GM21737 (cell line): ENCODE results near the gene PLXNA1.

Experiments used
- ATAC-seq: cut with Tn5 transposase; IDR thresholded peaks from one replicate; pipeline ENCODE4 v1.9.1; 2021; ENCODE audit warnings: mild to moderate bottlenecking, moderate library complexity; ENCODE audit not compliant: unreplicated experiment

PLXNA1 gene

DNA sequence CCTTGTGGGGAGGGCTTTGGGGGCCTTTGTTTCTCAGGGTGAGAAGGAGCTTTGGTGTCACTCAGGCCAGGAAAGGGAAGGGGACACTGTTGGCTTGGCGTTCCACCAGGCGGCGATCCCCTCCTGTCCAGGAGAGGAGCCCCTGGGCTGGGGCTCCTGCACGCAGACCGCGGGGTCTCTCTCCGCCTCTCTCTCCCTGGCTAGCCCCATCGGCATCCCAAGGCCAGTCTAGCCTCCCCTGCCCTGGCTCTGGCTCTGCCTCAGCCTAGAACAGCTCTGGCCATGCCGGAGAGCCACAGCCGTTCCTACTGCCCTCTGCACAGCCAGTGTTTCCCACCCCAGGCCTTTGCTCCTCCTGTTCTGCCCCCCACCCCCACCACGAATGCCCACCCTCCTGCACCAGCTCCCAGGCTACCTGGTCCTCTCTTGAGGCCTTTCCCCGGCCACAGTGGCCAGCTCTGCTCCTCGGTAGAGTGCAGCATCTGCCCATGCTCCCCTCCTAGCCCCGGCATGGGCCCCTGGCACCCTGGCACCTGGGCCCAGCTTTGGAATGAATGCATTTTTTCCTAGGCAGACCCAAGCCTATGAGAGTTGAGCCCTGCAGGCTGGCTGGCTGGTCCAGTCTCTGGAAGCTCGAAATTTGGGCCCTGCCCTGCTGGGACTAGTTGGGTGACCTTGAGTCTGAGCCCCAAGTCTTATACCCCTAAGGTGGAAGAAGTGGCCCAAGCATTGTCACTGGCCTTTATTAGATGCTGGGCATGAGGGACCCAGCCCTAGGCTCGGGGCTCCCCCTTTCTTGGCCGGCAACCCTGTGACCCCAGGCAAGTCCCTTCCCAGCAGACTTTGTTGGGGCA, 2.4 kb downstream of the PLXNA1 start:
- ATAC-seq: no peak

DNA sequence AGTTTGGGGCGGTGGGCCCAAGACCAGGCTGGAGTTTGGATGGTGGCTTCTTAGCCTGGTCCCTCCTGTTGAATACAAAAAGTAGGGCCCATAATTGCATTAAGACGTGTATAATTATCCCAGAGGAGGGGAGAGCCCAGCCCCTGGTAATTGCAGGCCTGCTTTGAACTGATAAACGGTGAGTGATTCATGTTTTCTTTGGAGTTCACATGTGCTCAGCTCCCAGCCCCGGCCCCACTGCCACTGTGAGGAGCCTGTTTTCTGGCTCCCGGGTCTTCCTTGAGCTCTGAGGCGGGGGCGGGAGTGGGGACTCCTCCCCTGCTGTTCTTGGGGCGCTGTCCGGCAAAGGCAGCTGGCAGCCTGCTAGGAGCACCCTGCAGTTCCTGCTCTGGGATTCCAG, 3.1 kb downstream of the PLXNA1 start:
- no peak for ATAC-seq

DNA sequence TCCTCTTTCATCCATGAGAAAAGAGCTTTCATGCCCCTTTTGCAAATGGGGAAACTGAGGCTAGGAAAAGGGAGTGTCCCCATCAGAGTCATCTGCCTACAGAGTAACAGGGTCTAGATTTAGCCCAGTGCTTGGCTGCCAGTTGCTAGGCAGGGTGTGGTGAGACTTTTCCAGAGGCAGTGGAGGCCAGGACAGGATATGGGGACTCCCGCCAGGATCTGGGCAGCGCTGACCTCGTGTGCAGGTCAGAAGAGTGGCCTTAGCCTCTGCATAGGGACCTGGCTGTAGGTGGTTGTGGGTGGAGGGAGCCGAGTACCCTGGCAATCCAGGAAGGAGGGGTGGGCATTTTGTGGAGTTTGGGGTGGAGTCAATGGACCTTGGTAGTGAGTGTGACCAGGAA, 4.2 kb downstream of the PLXNA1 start:
- no peak for ATAC-seq

DNA sequence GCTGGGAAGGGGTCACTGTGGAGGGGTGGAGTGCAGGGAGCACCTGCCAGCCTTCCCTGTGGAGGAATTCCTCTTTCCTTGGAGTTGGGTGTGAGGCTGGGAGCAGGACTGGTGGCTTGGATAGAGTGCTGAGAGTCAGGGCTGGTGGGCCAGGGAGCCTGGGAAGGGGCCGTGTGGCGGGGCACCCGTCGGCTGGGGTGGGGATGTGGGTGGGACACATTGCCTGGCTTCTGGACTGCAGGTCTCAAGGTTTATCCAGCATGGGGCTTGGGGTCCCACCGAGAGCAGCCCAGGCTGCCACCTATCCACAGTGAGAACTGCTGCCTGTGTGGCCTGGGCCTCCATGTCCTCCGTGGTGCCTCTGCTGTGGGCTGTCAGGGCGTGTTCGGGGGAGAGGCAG, 4.7 kb downstream of the PLXNA1 start:
- ATAC-seq: no peak

DNA sequence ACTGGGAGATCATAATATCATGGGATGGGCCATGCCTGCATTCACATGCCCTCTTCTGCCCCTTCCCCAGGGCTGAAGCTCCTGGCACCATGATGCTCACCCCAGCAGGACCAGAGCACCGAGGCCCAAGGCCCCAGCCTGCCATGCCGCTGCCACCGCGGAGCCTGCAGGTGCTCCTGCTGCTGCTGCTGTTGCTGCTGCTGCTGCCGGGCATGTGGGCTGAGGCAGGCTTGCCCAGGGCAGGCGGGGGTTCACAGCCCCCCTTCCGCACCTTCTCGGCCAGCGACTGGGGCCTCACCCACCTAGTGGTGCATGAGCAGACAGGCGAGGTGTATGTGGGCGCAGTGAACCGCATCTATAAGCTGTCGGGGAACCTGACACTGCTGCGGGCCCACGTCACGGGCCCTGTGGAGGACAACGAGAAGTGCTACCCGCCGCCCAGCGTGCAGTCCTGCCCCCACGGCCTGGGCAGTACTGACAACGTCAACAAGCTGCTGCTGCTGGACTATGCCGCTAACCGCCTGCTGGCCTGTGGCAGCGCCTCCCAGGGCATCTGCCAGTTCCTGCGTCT, 5.6 kb downstream of the PLXNA1 start:
- no peak for ATAC-seq

DNA sequence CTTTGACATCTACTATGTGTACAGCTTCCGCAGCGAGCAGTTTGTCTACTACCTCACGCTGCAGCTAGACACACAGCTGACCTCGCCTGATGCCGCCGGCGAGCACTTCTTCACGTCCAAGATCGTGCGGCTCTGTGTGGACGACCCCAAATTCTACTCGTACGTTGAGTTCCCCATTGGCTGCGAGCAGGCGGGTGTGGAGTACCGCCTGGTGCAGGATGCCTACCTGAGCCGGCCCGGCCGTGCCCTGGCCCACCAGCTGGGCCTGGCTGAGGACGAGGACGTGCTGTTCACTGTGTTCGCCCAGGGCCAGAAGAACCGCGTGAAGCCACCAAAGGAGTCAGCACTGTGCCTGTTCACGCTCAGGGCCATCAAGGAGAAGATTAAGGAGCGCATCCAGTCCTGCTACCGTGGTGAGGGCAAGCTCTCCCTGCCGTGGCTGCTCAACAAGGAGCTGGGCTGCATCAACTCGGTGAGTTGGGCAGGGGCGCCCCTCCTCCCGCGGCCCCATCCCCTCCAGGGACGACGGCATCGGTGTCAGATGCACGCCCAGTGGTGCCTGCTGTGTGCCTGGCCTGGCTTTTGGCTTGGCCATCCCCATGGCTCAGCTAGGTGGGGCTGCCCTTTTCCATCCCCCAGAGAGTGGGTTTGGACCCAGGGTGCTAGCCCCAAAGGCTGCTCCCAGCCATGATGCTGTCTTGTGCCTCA, 6.6 kb downstream of the PLXNA1 start:
- no peak for ATAC-seq

DNA sequence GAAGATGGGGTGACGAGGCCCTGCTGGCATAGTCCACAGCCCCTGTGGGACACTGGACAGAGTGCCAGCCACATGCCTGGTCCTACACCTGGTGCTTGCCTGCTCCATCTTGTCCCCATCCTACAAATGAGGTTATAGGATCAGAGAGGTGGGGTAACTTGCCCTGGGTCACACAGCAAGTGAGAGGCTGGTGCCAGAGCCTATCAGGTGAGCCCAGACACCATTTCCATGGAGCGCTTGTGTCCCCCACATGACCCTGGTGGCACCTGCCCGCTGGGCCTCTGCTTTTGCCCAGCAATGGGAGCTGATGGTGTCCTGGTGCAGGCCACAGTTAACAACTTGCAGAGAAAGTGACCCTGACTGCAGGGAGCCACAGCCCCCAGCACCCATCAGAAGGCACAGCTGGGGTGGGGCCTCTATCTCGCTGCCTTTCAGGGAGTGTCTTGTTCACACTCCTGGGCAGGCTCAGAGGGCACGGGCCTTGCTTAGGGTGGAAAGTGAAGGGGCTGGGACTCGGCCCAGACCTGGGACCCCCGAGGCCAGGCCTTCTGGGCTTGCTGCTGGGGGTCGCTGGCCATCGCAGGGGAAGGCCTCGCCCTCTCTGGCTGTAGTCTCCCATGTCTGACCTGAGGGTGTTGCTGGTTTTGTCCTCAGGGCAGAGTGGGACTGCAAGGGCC, 7.2 kb downstream of the PLXNA1 start:
- ATAC-seq: no peak

DNA sequence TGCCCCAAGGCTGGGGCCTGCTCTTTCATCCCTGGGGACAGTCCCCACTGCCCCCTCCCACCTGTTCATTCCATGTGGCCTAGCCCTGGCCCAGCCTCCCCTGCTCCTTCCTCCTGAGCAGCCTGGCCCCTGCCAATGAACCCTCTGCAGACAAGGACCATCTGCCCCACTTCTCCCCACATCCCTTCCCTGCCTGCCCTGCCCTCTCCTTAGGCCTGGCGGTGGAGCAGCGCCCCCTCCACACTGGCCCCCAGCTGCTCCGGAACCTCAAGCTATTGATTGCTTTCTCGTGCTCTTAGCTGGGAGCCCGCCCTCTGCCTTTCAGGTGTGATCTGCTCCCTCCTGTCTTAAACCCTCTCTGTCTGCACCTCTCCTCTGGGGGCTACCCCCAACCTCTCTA, 8.0 kb downstream of the PLXNA1 start:
- ATAC-seq: no peak

DNA sequence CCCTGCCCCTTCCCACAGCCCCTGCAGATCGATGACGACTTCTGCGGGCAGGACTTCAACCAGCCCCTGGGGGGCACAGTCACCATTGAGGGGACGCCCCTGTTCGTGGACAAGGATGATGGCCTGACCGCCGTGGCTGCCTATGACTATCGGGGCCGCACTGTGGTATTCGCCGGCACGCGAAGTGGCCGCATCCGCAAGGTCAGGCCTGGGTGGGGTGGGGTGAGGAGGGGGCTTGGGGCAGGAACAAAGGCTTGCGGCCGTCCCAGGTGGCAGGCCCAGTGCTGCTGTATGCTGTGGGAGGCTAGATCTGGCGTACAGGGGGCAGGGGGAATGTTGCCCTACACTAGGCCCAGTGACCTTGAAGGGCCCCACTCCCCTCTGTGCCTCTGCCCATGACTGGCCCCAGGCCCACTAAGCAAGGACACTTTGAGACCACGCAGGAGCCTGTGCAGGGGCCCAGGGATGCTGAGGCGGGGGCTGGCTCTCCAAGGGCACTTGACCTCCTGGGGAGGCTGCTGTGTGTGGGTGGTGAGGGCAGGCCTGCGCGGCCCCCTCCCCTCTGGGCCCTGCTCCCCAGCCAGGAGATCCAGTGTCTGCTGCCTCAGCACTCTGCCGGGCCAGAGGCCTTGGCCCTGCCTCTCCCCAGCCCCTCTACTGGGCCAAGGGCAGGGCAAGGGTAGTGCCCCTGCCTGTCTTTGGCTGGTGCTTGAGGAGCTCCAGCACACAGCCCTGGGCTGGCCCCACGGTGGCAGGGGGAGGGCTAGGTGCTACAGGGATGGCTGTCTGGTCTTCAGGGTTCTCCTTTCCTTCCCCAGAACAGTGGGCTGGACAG, 8.7 kb downstream of the PLXNA1 start:
- no peak for ATAC-seq

DNA sequence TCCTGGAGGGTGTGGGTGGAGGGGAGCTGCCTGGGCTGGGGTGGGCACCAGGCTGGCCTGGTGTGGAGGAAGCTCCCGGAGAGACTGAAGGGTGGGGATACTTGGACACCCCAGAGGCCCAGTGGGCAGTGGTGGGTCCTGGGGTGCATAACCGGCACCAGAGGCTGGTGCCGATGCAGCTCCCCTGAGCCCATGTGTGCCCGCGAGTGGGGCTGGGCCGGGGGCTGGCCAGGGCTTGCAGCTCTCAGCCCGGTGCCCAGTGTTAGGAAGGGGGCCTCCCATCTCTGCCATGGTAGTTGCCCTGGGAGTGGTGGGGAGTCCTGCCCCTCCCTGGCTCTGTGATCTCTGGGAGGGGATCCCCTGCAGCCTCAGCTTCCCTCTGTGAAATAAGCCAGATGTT, 9.3 kb downstream of the PLXNA1 start:
- ATAC-seq: no peak

DNA sequence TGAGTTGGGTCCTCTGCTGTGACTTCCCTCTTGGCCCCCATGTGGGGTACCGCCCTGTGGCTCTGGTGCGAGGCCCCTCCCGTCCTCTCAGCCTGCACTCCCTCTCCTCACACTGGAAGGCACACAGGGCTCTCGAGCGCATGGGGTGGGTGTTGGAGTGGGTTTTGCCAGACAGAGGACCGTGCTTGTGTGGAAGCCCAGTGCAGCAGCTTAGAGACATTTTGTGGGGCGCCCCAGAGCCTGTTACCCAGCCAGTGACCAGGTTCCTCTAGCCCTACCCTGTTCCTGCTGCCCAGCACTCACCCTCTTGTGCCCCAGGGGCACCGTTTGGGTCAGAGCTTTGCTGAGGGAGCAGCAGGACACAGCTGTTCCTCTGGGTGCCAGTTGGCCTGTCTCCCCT, 9.9 kb downstream of the PLXNA1 start:
- ATAC-seq: no peak

DNA sequence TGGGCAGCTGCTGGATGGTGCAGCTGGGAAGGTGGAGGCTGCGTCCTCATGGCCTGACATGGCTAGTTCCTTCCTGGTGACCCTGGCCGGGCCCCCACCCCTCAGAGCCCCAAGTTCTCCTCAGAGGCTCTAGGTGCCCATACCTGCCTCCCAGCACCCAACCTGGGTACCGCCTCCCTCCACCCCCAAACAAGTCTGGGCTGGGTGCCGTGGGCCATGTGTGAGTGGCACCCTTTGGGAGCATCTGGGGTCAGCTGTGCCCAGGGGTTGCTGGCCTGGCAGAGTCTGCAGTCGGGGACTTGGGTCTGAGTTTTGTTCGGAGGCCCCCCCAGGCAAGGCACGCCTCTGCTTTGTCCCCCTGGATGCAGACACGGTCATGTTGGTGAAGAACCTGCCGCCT, 10.5 kb downstream of the PLXNA1 start:
- ATAC-seq: no peak

DNA sequence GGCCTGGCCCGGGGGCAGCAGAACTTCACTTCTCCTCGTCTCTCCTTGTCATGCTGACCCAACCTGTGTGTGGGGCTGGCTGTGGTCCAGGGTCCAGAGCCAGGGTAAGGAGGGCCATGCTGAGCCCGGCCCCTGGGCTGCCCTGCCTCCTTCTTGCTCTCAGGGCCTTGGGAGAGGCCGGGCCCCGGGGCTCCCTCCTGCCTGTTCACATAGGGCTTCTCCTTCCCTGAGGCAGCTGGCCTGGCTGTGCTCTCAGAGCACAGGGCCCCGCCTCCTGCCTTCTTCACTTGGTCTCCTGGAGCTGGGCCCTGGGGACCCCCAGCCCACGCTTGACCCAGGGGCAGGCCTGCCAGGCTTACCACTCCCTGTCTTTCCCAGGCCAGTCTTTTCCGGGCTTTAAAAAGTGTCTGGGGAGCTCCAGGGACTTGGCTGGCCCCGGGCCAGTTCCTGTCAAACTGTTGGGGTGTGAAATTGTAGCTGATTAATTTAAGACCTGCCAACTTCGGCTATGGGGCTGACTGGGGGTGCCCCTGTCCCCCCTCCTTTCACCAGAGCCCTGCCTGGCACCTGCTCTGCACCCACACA, 11.8 kb downstream of the PLXNA1 start:
- ATAC-seq: no peak

DNA sequence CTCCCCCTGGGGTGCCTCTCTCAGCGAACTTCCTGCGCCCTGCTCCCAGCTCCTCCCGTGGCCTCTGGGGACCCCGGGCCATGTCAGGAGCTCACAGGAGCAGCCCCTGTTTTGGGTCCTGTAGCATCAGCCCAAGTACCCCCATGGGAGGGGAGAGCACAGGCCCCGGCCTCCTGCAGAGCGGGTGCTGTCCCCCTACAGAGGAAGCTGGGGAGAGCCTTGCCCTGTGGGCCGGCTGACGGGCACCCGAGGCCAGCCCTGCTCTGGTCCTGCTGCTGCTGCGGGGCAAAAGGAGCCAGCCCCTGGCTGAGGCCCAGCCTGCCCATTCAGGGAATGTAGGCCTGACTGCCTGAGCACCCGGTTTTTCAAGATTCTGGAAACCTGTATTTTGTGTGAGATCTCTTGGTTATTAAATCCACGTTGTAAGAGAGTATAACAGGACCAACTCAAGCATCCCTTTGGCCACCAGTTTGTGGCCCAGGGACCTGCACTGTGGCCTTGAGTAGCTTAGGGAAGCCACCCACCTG, 12.4 kb downstream of the PLXNA1 start:
- no peak for ATAC-seq

DNA sequence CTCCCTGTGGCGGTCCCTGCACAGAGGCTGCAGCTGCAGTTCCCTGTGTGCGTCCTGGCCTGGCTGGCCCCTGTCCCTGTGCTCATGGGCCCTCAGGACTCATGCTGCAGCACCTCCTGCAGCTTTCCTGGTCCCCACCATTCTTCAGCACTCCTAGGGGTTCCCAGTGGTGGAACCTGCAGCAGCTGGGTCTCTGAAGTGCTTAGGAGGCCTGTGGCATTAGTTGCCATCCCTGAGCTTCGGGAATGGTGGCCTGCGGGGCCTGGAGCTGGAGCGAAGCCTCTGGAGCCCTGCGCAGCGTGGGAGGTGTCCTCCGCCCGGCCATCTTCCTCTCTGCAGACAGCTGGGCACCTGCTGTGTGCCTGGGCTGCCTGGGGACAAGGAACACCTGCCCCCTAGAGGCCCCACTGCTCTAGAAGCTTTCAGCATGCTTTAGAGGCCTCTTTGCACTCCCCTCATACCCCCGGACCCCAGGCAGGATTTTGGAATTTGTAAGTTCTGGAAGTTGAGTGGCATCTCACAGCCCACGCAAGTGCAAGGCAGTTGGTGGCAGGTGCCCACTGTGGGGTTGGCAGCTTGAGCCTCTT, 13.1 kb downstream of the PLXNA1 start:
- no peak for ATAC-seq

DNA sequence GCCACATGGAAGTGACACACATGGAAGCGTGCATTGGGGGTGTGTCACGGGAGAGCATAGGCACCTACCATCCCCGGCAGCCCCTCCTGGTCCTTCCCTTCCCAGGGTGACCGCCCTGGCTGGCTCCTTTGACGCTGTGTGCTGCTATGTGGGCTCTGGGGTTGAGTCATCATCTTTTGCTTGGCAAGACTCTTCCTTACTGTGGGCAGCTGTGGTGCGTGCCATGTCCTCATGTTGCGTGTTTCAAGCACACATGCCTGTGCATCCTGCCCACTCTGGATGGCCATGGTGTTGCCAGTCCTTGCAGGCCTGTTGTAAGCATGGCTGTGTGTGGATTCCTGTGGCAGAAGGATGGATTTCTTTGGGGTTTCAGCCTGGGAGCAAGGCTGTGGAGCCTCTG, 14.0 kb downstream of the PLXNA1 start:
- no peak for ATAC-seq

DNA sequence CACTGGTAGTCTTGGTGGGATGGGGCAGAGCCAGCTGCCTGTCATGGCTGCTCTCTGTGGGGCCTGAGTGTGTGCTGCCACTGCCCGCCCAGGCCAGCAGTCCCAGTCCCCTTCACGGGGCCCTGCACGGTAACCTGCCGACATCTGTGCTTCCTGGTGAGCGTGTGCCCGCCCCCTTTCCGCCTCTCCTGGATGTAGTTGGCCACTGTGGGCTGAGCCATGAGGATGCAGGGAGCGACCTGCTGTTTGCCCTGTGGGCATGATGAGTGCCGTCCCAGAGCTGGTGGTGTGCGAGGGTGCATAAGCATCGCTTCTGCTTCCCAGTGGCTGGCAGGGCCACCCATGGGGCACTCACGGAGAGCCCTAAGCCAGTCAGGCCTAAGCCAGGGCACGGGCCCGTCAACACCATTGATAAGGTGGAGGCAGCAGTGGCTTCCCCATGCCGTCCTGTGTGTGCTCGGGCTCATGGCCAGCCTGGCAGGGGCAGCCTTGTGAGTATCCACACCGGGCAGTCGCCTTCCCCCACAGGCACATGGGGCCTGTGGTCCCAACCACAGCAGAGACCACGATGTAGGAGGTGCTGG, 14.6 kb downstream of the PLXNA1 start:
- ATAC-seq: no peak

DNA sequence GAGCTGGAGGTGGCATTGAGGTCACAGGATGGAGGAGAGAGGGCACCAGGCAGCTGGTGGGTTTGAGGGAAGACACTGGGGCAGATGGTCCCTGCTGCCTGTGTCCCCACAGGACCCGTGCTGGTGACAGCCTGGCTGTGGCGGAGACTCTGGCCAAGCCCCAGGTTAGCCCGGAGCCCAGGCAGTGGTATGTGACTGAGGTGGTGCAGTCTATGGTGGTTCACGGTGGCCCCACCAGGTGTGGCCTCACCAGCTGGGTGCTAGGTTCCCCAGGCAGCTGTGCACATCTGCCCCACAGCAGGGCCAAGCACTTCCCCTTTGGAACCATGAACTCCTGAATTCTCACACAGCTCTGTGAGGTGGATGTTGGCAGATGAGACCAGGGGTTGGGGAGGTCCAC, 15.4 kb downstream of the PLXNA1 start:
- ATAC-seq: no peak

DNA sequence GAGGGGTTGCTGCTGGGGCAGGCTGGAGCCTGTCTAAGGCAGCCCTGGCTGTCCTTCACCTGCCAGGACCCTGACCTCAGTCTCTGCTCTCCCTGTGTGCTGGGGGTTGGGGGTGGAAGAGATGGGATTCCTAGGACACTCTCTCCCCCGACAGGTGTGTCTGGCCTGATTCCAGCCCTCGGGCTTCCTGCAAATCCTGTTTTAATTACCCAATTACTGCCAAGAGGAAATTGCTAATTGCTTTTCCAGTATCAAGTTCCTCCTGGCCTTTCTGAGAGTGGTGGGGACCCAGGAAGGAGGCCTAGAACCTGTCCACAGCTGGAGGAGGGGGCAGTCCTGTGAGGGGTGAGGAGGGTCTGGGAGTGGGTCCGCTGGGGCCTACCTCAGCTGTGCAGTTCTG, 15.8 kb downstream of the PLXNA1 start:
- no peak for ATAC-seq
